ENCODE measurements around the gene CLCN6.

GRCh38 chr1:11845641-11846335 lies 39.8 kb downstream of the CLCN6 start:
- TF ChIP-seq CTCF (IDR thresholded peaks at IDR 0.05) (no peak), POLR2AphosphoS5 (IDR thresholded peaks at IDR 0.05) (no peak)
